HepG2 (cell line): ENCODE measurements around the gene AHCYL1. TPM values are rescaled to one million over a fixed set of nuclear protein-coding genes. Genes with fewer than 3 reads are reported as not detected.

ENCODE experiments used
- ATAC-seq: fragments of 200-7000 bp; cut with Tn5 transposase; 3 replicates; pipeline ENCODE4 v1.9.1; 2020; ENCODE audit warnings: mild to moderate bottlenecking, moderate library complexity
- BruUV-seq: library from RNA; stranded (reverse); fragments of 400-500 nt; replicated peaks from 2 replicates; lab custom pipeline; 2021; lab: Mats Ljungman, UMichigan
- CTCF ChIA-PET: fragments of 300-600 bp; formaldehyde crosslinking; extraction: SDS; loops from one replicate; lab custom pipeline; 2021; ENCODE audit warnings: low total read pairs, inconsistent platforms, low intra/inter-chr PET ratio; lab: Yijun Ruan, JAX
- POLR2A ChIA-PET: fragments of 350-600 bp; sonication (Branson Sonifier 250); formaldehyde crosslinking; loops from one replicate; lab custom pipeline; 2020; ENCODE audit warnings: antibody characterized with exemption, inconsistent platforms; lab: Yijun Ruan, JAX
- DNase-seq: peaks from one replicate; pipeline ENCODE4 v3.0.0-alpha.2; 2015; ENCODE audit warnings: low spot score
- FAIRE-seq: peaks from 3 replicates; lab custom pipeline; 2011; peaks lifted over from hg19 to GRCh38; lab: Jason Lieb, UNC
- H2AFZ ChIP-seq: one replicate; pipeline ENCODE4 v1.6.1; 2011; ENCODE audit warnings: low read length, inconsistent platforms
- H3K27ac ChIP-seq: fragments of 300-600 bp; 3 replicates; pipeline ENCODE4 v1.8.0; 2011; ENCODE audit warnings: mixed run types, mild to moderate bottlenecking, mixed read lengths, low read length, inconsistent platforms; ENCODE audit not compliant: insufficient read depth; ENCODE audit errors: extremely low read length
- H3K27me3 ChIP-seq, 2 experiments: fragments of 200-600 bp in 1 of 2; 2 replicates in 1 of 2; 3 replicates in 1 of 2; pipeline versions ENCODE4 v1.6.0 to v1.8.0; 2011; ENCODE audit warnings: low read length in 2 of 2, mild to moderate bottlenecking in 2 of 2, moderate library complexity in 2 of 2, inconsistent platforms in 1 of 2; ENCODE audit not compliant: insufficient read depth in 2 of 2, control insufficient read depth in 1 of 2
- H3K36me3 ChIP-seq, 2 experiments: fragments of 200-600 bp in 1 of 2; replicated peaks in 1 of 2; 2 replicates in 1 of 2; 3 replicates in 1 of 2; pipeline versions ENCODE4 v1.5.1 to v1.8.0; 2011; ENCODE audit warnings: low read length in 2 of 2, inconsistent platforms in 1 of 2; ENCODE audit not compliant: insufficient read depth in 2 of 2, control insufficient read depth in 1 of 2
- H3K4me1 ChIP-seq: 2 replicates; pipeline ENCODE4 v1.5.1; 2012; ENCODE audit warnings: low read length, inconsistent platforms; ENCODE audit not compliant: insufficient read depth
- H3K4me2 ChIP-seq: 2 replicates; pipeline ENCODE4 v1.6.0; 2011; ENCODE audit warnings: low read depth, low read length, inconsistent platforms
- H3K4me3 ChIP-seq, 3 experiments: fragments of 200-600 bp in 1 of 3; sonication (generic), shearing (Covaris generic) in 1 of 3; replicated peaks in 1 of 3; 2 replicates each; pipeline ENCODE4 v1.5.1; 2011 to 2016; ENCODE audit warnings: low read length in 3 of 3, inconsistent platforms in 2 of 3, low read depth in 2 of 3, mild to moderate bottlenecking in 2 of 3, control low read depth in 1 of 3, mixed read lengths in 1 of 3; ENCODE audit not compliant: insufficient read depth in 1 of 3
- H3K79me2 ChIP-seq: one replicate; pipeline ENCODE4 v1.6.1; 2011; ENCODE audit warnings: low read length, inconsistent platforms; ENCODE audit not compliant: insufficient read depth
- H3K9ac ChIP-seq: 2 replicates; pipeline ENCODE4 v1.6.0; 2011; ENCODE audit warnings: mild to moderate bottlenecking, low read depth, low read length, inconsistent platforms; ENCODE audit not compliant: insufficient read depth
- H3K9me3 ChIP-seq: 2 replicates; pipeline ENCODE4 v1.5.1; 2012; ENCODE audit warnings: mild to moderate bottlenecking, low read length
- H4K20me1 ChIP-seq: 2 replicates; pipeline ENCODE4 v1.6.0; 2011; ENCODE audit warnings: inconsistent platforms, mild to moderate bottlenecking, low read length, moderate library complexity; ENCODE audit not compliant: insufficient read depth
- HOXD1 ChIP-seq: sonication (generic); formaldehyde crosslinking; IDR thresholded peaks from 2 replicates; pipeline ENCODE4 v1.5.0; 2020; ENCODE audit warnings: missing genetic modification reagents
- MAFG ChIP-seq: sonication (generic); formaldehyde crosslinking; IDR thresholded peaks from 2 replicates; pipeline ENCODE4 v1.5.1; 2020; ENCODE audit warnings: mild to moderate bottlenecking, missing genetic modification reagents
- MYNN ChIP-seq: sonication (generic); formaldehyde crosslinking; IDR thresholded peaks from 2 replicates; pipeline ENCODE4 v1.4.0; 2020; ENCODE audit warnings: mild to moderate bottlenecking, low read depth, missing genetic modification reagents
- NFE2 ChIP-seq: sonication (generic); formaldehyde crosslinking; IDR thresholded peaks from 2 replicates; pipeline ENCODE4 v1.4.0; 2020; ENCODE audit warnings: missing genetic modification reagents
- RARA ChIP-seq: IDR thresholded peaks from 2 replicates; pipeline ENCODE4 v1.6.1; 2016; ENCODE audit warnings: missing genetic modification reagents, missing compliant biosample characterization
- SPEN ChIP-seq: sonication (generic); formaldehyde crosslinking; IDR thresholded peaks from 2 replicates; pipeline ENCODE4 v1.5.1; 2020; ENCODE audit warnings: low read depth, mild to moderate bottlenecking, missing genetic modification reagents
- ZBTB7A ChIP-seq: sonication (generic); formaldehyde crosslinking; IDR thresholded peaks from 2 replicates; pipeline ENCODE4 v1.8.0; 2022; ENCODE audit warnings: mild to moderate bottlenecking, missing genetic modification reagents
- ZFP90 ChIP-seq: sonication (generic); formaldehyde crosslinking; IDR thresholded peaks from 2 replicates; pipeline ENCODE4 v1.8.0; 2022; ENCODE audit warnings: missing genetic modification reagents, mild to moderate bottlenecking, inconsistent platforms, borderline replicate concordance
- ZNF101 ChIP-seq: sonication (generic); formaldehyde crosslinking; IDR thresholded peaks from 2 replicates; pipeline ENCODE4 v1.4.0; 2020; ENCODE audit warnings: mild to moderate bottlenecking, low read depth, missing genetic modification reagents, borderline replicate concordance
- ZNF232 ChIP-seq: sonication (generic); formaldehyde crosslinking; IDR thresholded peaks from 2 replicates; pipeline ENCODE4 v1.4.0; 2020; ENCODE audit warnings: missing genetic modification reagents, borderline replicate concordance
- ZNF781 ChIP-seq: sonication (generic); formaldehyde crosslinking; IDR thresholded peaks from 2 replicates; pipeline ENCODE4 v1.5.1; 2020; ENCODE audit warnings: borderline replicate concordance, mild to moderate bottlenecking, missing genetic modification reagents; ENCODE audit errors: not compliant biosample characterization
- WGBS: methylation state at CpG from one replicate; pipeline ENCODE4 v1.1.6; 2017; ENCODE audit warnings: low lambda C conversion rate; 5-methylcytosine and 5-hydroxymethylcytosine counted together
- in situ Hi-C: cut with HindIII; loops from 2 replicates; pipeline ENCODE4 v1.10.0; 2017; ENCODE audit warnings: low pct_unique_long_range_greater_than_20kb; ENCODE audit not compliant: extremely low pct_ligation_motif_present
- intact Hi-C: fragments of 100-400 bp; cut with micrococcal nuclease; formaldehyde crosslinking; loops from one replicate; pipeline ENCODE4 v1.10.0; 2022; ENCODE audit not compliant: unreplicated experiment
- polyA plus RNA-seq, 8 experiments: library from polyadenylated mRNA; depleted of rRNA in 3 of 8; stranded (reverse) in 7 of 8; unstranded in 1 of 8; fragments of >200 nt; fragmentation: Illumina TruSeq in 4 of 8; extraction: Trizol in 4 of 8; gene quantifications; 2 replicates each; pipeline versions ENCODE4 v1.2.1 to v1.2.3, GENCODE V29; 2011 to 2016; ENCODE audit warnings: low read depth in 4 of 8, missing spikeins in 1 of 8, mixed read lengths in 1 of 8; ENCODE audit not compliant: insufficient read depth in 1 of 8
- total RNA-seq, 5 experiments: library from RNA; depleted of rRNA; stranded (reverse); fragments of >200 nt; fragmentation: Illumina TruSeq; extraction: Trizol; gene quantifications; 2 replicates each; pipeline ENCODE4 v1.2.3, GENCODE V29; 2016; ENCODE audit warnings: low read depth in 1 of 5
- TF ChIP-seq, protein P1 (sequence below): sonication (generic); formaldehyde crosslinking; IDR thresholded peaks from 2 replicates; pipeline ENCODE4 v1.4.0; 2020; ENCODE audit warnings: mild to moderate bottlenecking, low read depth, missing genetic modification reagents
- TF ChIP-seq, protein P2 (sequence below): sonication (generic); formaldehyde crosslinking; IDR thresholded peaks from 2 replicates; pipeline ENCODE4 v1.4.0; 2020; ENCODE audit warnings: missing genetic modification reagents

The AHCYL1 gene
- total and polyA plus RNA-seq, 2 of the 13 experiments (the other 11 are each of a cell fraction or from before 2014, with no cell fraction given): 40.9 to 76.3 TPM

DNA sequence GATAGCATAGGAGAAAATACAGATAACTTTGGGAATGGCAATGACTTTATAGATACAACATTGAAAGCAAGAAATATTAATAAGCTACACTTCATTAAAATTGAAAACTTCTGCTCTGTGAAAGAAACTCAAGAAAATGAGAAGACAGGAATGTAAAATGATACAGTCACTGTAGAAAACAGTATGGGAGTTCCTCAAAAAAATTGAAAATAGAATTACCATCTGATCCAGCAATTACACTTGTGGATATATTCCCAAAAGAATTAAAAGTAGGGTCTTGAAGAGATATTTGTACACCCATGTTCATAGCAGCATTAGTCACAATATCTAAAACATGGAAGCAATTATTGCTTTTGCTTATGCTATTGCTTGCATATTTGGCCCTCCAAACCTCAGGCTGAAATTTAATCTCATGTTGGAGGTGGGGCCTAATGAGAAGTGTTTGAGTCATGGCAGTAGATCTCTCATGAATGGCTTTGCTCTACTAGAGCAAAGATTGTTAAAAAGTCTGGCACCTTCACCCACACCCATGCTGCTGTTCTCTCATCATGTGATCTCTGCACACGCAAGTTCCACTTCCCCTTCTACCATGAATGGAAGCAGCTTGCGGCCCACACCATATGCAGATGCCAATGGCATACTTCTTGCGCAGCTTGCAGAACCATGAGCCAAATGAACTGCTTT is 15.3 kb upstream of the AHCYL1 start:
- no peaks in the 10 kb centered on the region for H3K9me3 ChIP-seq
- H3K4me3 ChIP-seq: no peak overlapping the region
- no peaks in the 10 kb centered on the region for H3K4me1 ChIP-seq
- FAIRE-seq (no peak), ATAC-seq (no peak), DNase-seq (no peak)
- in situ Hi-C loops (no loop called here), intact Hi-C loops (no loop called here)
- H3K27ac ChIP-seq: no peak overlapping the region
- H3K36me3 ChIP-seq: no peaks in the 10 kb centered on the region
- BruUV-seq: no TSS peak
- no peaks in the 10 kb centered on the region for H3K27me3 ChIP-seq
- H3K9ac ChIP-seq: no peak overlapping the region
- H4K20me1 ChIP-seq: no peaks in the 10 kb centered on the region
- H3K79me2 ChIP-seq: no peaks in the 10 kb centered on the region
- CTCF ChIA-PET: no interaction called here
- no peak overlapping the region for H2AFZ ChIP-seq
- POLR2A ChIA-PET: no interaction called here
- TF ChIP-seq, protein P1, sequence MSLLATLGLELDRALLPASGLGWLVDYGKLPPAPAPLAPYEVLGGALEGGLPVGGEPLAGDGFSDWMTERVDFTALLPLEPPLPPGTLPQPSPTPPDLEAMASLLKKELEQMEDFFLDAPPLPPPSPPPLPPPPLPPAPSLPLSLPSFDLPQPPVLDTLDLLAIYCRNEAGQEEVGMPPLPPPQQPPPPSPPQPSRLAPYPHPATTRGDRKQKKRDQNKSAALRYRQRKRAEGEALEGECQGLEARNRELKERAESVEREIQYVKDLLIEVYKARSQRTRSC (CRISPR knock-in tag): no peak
- TF ChIP-seq ZNF781: no peak
- WGBS: 87% methylated on average over 3 of the region's 3 CpGs
- H3K4me2 ChIP-seq: no peak overlapping the region

DNA sequence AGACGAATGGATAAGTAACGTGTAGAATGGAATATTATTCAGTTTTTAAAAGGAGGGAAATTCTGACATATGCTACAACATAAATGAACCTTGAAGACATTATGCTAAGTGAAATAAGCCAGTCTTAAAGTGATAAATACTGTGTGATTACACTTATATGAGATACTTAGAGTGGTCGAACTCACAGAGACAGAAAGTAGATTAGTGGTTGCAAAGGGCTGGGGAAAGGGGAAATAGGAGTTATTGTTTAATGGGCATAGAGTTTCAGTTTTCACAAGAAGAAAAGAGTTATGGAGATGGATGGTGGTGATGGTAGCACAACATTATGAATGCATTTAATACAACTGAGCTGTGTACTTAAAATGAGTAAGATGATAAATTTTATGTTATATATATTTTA is 14.7 kb upstream of the AHCYL1 start:
- Histone ChIP-seq H2AFZ (no peak overlapping the region), H3K9me3 (no peaks in the 10 kb centered on the region), H3K27me3 (no peaks in the 10 kb centered on the region), H3K4me1 (no peaks in the 10 kb centered on the region), H3K36me3 (no peaks in the 10 kb centered on the region), H3K79me2 (no peaks in the 10 kb centered on the region), H4K20me1 (no peaks in the 10 kb centered on the region), H3K4me3 (no peak overlapping the region), H3K9ac (no peak overlapping the region), H3K27ac (no peak overlapping the region), H3K4me2 (no peak overlapping the region)
- ChIA-PET POLR2A (no interaction called here), CTCF (no interaction called here)
- no TSS peak for BruUV-seq
- in situ Hi-C loops: no loop called here
- intact Hi-C loops: no loop called here
- DNase-seq: no peak
- no peak for FAIRE-seq
- ATAC-seq: no peak
- WGBS: 60% methylated on average over 3 of the region's 3 CpGs
- TF ChIP-seq SPEN (CRISPR knock-in tag): no peak
- TF ChIP-seq ZBTB7A: no peak
- no peak for TF ChIP-seq HOXD1 (CRISPR knock-in tag)
- no peak for TF ChIP-seq ZNF232 (CRISPR knock-in tag)
- no peak for TF ChIP-seq NFE2 (CRISPR knock-in tag)
- TF ChIP-seq ZNF101 (CRISPR knock-in tag): no peak
- TF ChIP-seq RARA (CRISPR knock-in tag): no peak
- TF ChIP-seq, protein P2, sequence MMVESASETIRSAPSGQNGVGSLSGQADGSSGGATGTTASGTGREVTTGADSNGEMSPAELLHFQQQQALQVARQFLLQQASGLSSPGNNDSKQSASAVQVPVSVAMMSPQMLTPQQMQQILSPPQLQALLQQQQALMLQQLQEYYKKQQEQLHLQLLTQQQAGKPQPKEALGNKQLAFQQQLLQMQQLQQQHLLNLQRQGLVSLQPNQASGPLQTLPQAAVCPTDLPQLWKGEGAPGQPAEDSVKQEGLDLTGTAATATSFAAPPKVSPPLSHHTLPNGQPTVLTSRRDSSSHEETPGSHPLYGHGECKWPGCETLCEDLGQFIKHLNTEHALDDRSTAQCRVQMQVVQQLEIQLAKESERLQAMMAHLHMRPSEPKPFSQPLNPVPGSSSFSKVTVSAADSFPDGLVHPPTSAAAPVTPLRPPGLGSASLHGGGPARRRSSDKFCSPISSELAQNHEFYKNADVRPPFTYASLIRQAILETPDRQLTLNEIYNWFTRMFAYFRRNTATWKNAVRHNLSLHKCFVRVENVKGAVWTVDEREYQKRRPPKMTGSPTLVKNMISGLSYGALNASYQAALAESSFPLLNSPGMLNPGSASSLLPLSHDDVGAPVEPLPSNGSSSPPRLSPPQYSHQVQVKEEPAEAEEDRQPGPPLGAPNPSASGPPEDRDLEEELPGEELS (CRISPR knock-in tag): no peak
- no peak for TF ChIP-seq MYNN (CRISPR knock-in tag)
- TF ChIP-seq MAFG (CRISPR knock-in tag): no peak
- no peak for TF ChIP-seq ZFP90
